Natural killer cell (primary cell): ENCODE results near the gene CABLES1. TPM values are rescaled to one million over a fixed set of nuclear protein-coding genes. Genes with fewer than 3 reads are reported as not detected.

Experiments used
- ATAC-seq, 3 donors: fragments of 150-1000 bp in 2 of 3; fragments of 200-7000 bp in 1 of 3; cut with Tn5 transposase; 1 replicate in 1 of 3; 2 replicates in 2 of 3; pipeline ENCODE4 v1.10.0; 2021; ENCODE audit warnings: mild to moderate bottlenecking in 2 of 3, moderate library complexity in 2 of 3
- DNase-seq, 2 donors: peaks; one replicate each; pipeline versions ENCODE4 v3.0.0 to v3.0.0-alpha.2; 2013 to 2021; ENCODE audit warnings: mixed read lengths in 1 of 2
- H3K27ac ChIP-seq: one replicate; pipeline ENCODE4 v1.5.1; 2013; ENCODE audit warnings: mild to moderate bottlenecking, low read length
- H3K27me3 ChIP-seq: one replicate; pipeline ENCODE4 v1.6.1; 2013; ENCODE audit warnings: low read length; ENCODE audit not compliant: control insufficient read depth, insufficient read depth
- H3K36me3 ChIP-seq: one replicate; pipeline ENCODE4 v1.6.1; 2013; ENCODE audit warnings: low read length; ENCODE audit not compliant: control insufficient read depth, insufficient read depth
- H3K4me1 ChIP-seq: one replicate; pipeline ENCODE4 v1.6.1; 2013; ENCODE audit warnings: low read length; ENCODE audit not compliant: control insufficient read depth, insufficient read depth
- H3K4me3 ChIP-seq: one replicate; pipeline ENCODE4 v1.5.1; 2013; ENCODE audit warnings: low read length
- H3K9me3 ChIP-seq: one replicate; pipeline ENCODE4 v1.6.1; 2013; ENCODE audit warnings: low read length; ENCODE audit not compliant: control insufficient read depth, insufficient read depth
- H3K27ac Mint-ChIP-seq, 2 donors: one replicate each; pipeline ENCODE4 v1.8.0; 2022; ENCODE audit warnings: mild to moderate bottlenecking in 2 of 2, mixed read lengths in 2 of 2, moderate library complexity in 1 of 2
- H3K27me3 Mint-ChIP-seq, 2 donors: one replicate each; pipeline ENCODE4 v1.8.0; 2022; ENCODE audit warnings: low read depth in 2 of 2, mixed read lengths in 2 of 2
- H3K36me3 Mint-ChIP-seq: one replicate; pipeline ENCODE4 v1.8.0; 2022; ENCODE audit warnings: mixed read lengths
- H3K4me1 Mint-ChIP-seq, 2 donors: one replicate each; pipeline ENCODE4 v1.8.0; 2022; ENCODE audit warnings: mixed read lengths in 2 of 2
- H3K4me3 Mint-ChIP-seq: one replicate; pipeline ENCODE4 v1.8.0; 2022; ENCODE audit warnings: mild to moderate bottlenecking, moderate library complexity, mixed read lengths
- H3K9me3 Mint-ChIP-seq, 2 donors: one replicate each; pipeline ENCODE4 v1.8.0; 2022; ENCODE audit warnings: mixed read lengths in 2 of 2
- CTCF ChIP-seq: fragments of 200-600 bp; IDR thresholded peaks from one replicate; pipeline ENCODE4 v1.8.0; 2022; ENCODE audit warnings: antibody characterized with exemption
- WGBS: methylation state at CpG from one replicate; pipeline ENCODE4 v1.1.7; 2013; ENCODE audit warnings: missing lambda C conversion rate; ENCODE audit not compliant: insufficient coverage; 5-methylcytosine and 5-hydroxymethylcytosine counted together
- intact Hi-C: fragments of 100-400 bp; cut with micrococcal nuclease; formaldehyde crosslinking; loops from one replicate; pipeline ENCODE4 v1.14.2; 2022
- total RNA-seq, 4 donors: library from RNA; stranded (reverse); fragments of 120-200 nt in 1 of 4; gene quantifications; one replicate each; pipeline versions ENCODE4 v1.2.3 to v1.2.4, GENCODE V29; 2013 to 2022

Gene CABLES1
- total RNA-seq, 3 donors from 2014 or later (not counting 1 experiment from before 2014, with no cell fraction given), result 1.3 to 2.2 (median 1.8) TPM

DNA sequence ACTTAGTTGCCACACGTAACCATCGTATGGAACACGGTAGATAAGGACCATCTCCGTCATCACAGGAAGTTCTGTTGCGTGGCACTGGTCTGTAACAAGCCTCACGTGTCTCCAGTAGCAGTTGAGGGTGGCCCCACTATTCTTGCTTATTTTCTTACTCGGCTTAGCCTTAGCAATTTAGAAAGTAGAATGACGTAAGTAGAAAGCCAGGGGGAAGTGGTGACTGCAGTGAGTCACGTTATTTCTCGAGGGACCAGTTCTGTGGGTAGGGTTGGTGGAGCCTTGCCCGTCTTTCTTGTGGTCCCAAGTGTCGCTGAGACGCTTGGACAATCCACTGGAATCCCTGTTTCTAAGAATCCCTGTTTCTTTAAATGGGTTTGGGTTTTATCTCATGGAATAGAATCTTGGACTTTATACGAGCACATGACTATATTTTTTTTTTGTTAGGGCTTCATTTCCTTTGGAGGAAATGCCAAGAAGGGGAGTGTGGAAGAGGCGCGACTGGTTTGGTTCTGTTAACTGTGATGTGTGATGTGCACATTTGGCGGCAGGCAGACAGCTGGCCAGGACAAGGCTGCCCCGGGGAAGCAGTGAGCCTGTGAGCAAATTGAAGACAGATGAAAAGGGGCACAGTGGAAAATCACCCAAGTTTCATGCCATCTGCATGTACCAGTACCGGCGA lies 96.2 kb downstream of the CABLES1 start:
- DNase-seq (peak; percentile 64 to 91), ATAC-seq (peak; percentile 83 to 94 (median 89))
- H3K4me3 ChIP-seq, result no peak overlapping the region
- H3K27me3 ChIP-seq, result no peaks in the 10 kb centered on the region
- intact Hi-C loops, result loop anchor here (1.0 to 10.0 kb wide), 9 partner anchors 27 to 783 kb away; partner anchors contain the start of gene TTC39C
- TF ChIP-seq CTCF, result no peak
- no peaks in the 10 kb centered on the region for H3K36me3 ChIP-seq
- H3K9me3 Mint-ChIP-seq, result no peaks in the 10 kb centered on the region
- H3K4me1 Mint-ChIP-seq, result peaks cover 24 to 31% of the 10 kb centered on the region in 2 donors
- no peaks in the 10 kb centered on the region for H3K27me3 Mint-ChIP-seq
- no peaks in the 10 kb centered on the region for H3K9me3 ChIP-seq
- H3K27ac Mint-ChIP-seq, result peak overlapping the region; percentile 95 to 96
- H3K4me1 ChIP-seq, result peaks cover 31% of the 10 kb centered on the region
- 3% methylated on average over 20 of the region's 20 CpGs for WGBS
- H3K27ac ChIP-seq, result peak overlapping the region; percentile 82
- H3K36me3 Mint-ChIP-seq, result no peaks in the 10 kb centered on the region
- H3K4me3 Mint-ChIP-seq, result peak overlapping the region; percentile 86

DNA sequence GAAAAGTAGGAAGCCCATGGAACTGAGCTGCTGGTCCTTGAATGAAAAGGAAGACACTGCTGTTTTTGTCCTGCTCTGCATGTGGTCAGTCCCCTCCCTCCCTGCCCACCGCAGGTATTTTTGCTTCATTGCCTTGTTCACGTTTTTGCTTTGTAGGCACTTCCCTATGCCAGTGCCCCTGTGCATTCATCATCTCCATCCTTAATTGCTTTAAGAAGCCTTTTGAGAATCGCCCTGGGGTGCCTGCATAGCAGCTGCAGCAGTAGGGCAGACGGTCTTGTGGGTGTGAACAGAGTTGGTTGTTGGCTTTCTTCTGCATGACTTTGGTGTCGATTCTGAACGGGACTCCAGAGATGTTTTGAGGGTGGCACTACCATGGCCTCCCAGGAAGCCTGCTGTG lies 97.0 kb downstream of the CABLES1 start:
- DNase-seq (peak; percentile 34 to 35), ATAC-seq (peak in 2 of 3 donors; percentile 6 to 14)
- TF ChIP-seq CTCF, result no peak
- Histone ChIP-seq H3K4me3 (no peak overlapping the region), H3K36me3 (no peaks in the 10 kb centered on the region), H3K27ac (peak overlapping the region; percentile 82), H3K4me1 (peaks cover 34% of the 10 kb centered on the region), H3K27me3 (no peaks in the 10 kb centered on the region), H3K9me3 (no peaks in the 10 kb centered on the region)
- peak overlapping the region; percentile 58 for H3K4me3 Mint-ChIP-seq
- peak overlapping the region; percentile 95 to 96 for H3K27ac Mint-ChIP-seq
- intact Hi-C loops, result loop anchor here (1.0 to 10.0 kb wide), 5 partner anchors 26 to 782 kb away; partner anchors contain the start of gene TTC39C
- no peaks in the 10 kb centered on the region for H3K27me3 Mint-ChIP-seq
- peaks cover 24 to 31% of the 10 kb centered on the region in 2 donors for H3K4me1 Mint-ChIP-seq
- 35% methylated on average over 6 of the region's 6 CpGs for WGBS
- H3K9me3 Mint-ChIP-seq, result no peaks in the 10 kb centered on the region
- no peaks in the 10 kb centered on the region for H3K36me3 Mint-ChIP-seq

DNA sequence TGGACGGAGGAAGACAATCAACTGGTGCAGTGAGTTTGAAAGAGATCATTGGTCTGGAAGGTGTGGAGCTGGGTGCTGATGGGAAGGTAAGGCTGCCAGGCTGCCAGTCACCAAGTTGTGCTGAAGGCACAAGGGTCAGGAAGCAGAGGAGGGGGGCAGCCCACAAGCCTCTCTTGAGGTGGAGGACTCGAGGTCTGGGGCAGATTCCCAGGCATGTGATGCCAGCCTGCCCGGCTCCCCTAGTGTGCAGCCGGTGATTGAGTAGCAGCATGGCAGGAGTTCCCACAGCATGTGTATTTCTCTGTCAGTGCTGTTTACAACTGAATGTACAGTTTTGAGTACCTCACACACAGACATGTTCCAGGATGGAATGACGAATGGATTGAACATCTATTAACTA lies 99.3 kb downstream of the CABLES1 start:
- peak overlapping the region; percentile 34 to 51 for H3K27ac Mint-ChIP-seq
- intact Hi-C loops, result loop anchor here (5.0 to 10.0 kb wide), 4 partner anchors 52 to 780 kb away; partner anchors contain the start of gene TTC39C
- no peaks in the 10 kb centered on the region for H3K27me3 Mint-ChIP-seq
- no peaks in the 10 kb centered on the region for H3K9me3 ChIP-seq
- H3K36me3 Mint-ChIP-seq, result no peaks in the 10 kb centered on the region
- H3K36me3 ChIP-seq, result no peaks in the 10 kb centered on the region
- no peaks in the 10 kb centered on the region for H3K27me3 ChIP-seq
- no peaks in the 10 kb centered on the region for H3K9me3 Mint-ChIP-seq
- TF ChIP-seq CTCF, result no peak
- ATAC-seq (no peak), DNase-seq (no peak)
- no peak overlapping the region for H3K4me3 ChIP-seq
- H3K4me3 Mint-ChIP-seq, result no peak overlapping the region
- H3K4me1 ChIP-seq, result peaks cover 52% of the 10 kb centered on the region
- 73% methylated on average over 5 of the region's 5 CpGs for WGBS
- no peak overlapping the region for H3K27ac ChIP-seq
- H3K4me1 Mint-ChIP-seq, result peaks cover 44 to 52% of the 10 kb centered on the region in 2 donors
